ENCODE measurements around the gene LMTK2.

The LMTK2 gene

DNA sequence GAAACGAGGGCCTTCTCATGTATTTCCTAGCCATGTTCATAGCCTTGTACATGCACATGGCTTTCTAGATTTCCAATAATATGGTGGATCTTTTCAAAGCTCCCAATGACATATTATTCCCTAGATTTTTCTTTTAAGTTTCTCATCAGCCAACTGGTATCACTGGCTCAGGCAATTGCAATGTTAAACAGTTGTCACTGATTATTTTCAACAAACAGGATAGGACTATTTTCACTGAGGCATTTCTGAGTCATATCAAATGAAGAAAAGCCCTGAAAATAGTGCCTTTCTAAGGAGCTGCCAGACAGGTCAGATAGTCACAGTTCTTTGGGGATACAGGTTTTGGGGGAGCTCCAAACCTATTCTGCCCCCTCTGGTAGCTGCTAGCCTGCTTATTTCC lies 4.5 kb upstream of the LMTK2 start:
- no peak overlapping the region for H3K27ac ChIP-seq
- no peak for TF ChIP-seq ZFX (IDR thresholded peaks at IDR 0.05)

DNA sequence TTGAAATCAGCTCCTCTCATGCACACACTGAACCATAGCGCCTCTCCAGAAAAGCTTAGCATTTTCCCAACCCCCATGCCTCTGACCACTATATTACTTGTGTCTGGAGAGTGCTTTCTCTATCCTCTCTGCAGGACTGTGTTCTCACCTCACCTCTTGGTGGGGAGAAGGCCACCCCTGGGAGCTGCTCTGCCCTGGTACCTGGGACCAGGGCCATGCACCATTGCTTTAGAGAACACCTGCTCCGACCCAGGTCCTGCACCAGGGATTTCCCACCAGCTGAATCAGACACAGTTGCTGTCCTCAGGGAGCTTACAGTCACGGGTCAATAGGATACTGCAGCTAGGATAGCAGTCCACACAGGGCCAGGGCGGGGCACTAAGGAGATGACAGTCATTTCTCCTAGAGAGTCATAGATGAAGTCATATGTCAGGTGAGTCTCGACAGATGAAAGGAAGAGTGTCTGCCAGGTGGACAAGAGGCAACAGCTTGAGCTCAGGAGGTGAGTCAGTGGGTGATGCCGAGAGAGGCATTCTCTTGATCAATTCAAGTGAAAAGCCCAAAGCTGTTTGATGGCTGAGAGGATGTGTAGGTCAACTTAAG lies 619 bp upstream of the LMTK2 start:
- no peak for TF ChIP-seq ZFX (IDR thresholded peaks at IDR 0.05)
- TF ChIP-seq, protein P1, sequence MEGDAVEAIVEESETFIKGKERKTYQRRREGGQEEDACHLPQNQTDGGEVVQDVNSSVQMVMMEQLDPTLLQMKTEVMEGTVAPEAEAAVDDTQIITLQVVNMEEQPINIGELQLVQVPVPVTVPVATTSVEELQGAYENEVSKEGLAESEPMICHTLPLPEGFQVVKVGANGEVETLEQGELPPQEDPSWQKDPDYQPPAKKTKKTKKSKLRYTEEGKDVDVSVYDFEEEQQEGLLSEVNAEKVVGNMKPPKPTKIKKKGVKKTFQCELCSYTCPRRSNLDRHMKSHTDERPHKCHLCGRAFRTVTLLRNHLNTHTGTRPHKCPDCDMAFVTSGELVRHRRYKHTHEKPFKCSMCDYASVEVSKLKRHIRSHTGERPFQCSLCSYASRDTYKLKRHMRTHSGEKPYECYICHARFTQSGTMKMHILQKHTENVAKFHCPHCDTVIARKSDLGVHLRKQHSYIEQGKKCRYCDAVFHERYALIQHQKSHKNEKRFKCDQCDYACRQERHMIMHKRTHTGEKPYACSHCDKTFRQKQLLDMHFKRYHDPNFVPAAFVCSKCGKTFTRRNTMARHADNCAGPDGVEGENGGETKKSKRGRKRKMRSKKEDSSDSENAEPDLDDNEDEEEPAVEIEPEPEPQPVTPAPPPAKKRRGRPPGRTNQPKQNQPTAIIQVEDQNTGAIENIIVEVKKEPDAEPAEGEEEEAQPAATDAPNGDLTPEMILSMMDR (conservative IDR thresholded peaks at IDR 0.05): 0 out of 2 replicates have a peak, but pooled peaks have one; percentile 63
- H3K27ac ChIP-seq: no peak overlapping the region

DNA sequence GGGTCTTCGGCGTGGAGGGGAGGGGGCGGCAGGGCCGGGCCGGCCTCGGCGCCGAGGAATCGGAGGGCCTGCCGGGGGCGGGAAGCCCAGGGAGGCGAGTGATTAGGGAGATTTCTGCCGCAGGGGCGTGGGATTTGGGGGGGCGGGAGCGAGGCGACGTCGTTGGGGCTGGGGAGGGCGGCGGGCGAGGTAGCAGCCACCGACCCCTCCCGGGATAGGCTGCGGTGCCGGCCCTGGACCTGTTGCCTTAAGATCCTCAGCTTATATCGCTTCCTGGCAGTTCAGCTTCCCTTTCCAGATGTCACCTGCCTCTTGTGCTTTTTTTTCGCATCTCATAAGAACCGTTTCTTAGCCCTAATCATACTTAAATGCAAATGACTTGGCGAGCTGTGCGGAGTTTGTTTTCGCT lies 655 bp downstream of the LMTK2 start:
- H3K27ac ChIP-seq: peak overlapping the region; percentile 76
- no peak for TF ChIP-seq ZFX (IDR thresholded peaks at IDR 0.05)
- TF ChIP-seq, protein P1 (conservative IDR thresholded peaks at IDR 0.05): no peak

DNA sequence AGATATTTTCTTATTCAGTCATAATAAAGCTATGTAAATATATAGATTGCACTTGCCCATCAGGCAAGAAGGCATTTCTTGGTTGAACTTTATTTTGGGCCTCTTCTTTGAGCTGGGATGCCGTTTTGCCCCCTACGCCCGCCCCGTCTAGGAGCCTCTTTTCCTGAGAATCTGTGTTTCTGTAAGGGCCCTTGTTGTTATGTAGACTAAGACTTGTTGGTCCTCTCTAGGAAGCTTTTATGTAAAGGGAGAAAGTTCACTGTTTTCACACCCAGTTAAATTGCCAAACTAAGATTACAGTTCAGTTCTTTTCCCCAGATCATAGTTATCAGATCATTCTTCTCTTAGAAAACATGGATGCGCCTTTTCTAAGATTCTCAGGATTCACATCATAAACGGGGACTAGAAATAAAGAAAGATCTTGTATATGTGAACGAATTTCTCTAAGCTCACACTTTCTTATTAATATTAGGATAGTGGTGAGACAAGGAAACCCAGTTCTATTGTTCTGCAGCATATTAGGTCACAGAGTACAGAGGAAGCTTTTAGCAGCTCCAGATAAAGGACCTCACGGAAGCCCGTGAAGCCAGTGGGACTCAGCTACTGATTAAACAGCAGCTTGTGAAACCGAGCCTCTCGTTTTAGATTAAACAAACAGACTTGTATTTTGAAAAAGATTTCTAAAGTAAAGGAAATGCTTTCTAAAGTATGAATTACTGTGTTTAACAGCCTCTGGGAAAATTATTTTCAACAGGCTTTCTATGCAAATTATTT lies 3.8 kb downstream of the LMTK2 start:
- H3K27ac ChIP-seq: no peak overlapping the region

DNA sequence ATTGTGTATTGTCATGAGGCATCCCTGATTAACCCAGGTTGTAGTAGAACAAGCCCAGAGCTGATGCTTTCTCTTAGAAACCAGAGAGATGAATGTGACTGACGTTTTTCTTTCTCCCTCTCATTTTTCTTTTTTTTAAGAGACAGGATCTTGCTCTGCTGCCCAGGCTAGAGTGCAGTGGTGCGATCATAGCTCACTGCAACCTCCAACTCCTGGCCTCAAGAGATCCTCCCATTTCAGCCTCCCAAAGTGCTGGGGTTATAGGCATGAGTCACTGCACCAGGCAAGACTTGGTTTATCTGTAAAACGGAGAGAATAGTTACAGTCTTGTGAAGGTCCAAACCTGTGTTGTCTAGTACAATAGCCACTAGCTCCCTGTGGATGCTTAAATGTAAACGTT lies 5.4 kb downstream of the LMTK2 start:
- H3K27ac ChIP-seq: no peak overlapping the region
- TF ChIP-seq, protein P1 (conservative IDR thresholded peaks at IDR 0.05): no peak
- no peak for TF ChIP-seq ZFX (IDR thresholded peaks at IDR 0.05)

More for the DNA sequence above, 3.8 kb downstream of the LMTK2 start:
- TF ChIP-seq, protein P1 (conservative IDR thresholded peaks at IDR 0.05): no peak
- TF ChIP-seq ZFX (IDR thresholded peaks at IDR 0.05): no peak

DNA sequence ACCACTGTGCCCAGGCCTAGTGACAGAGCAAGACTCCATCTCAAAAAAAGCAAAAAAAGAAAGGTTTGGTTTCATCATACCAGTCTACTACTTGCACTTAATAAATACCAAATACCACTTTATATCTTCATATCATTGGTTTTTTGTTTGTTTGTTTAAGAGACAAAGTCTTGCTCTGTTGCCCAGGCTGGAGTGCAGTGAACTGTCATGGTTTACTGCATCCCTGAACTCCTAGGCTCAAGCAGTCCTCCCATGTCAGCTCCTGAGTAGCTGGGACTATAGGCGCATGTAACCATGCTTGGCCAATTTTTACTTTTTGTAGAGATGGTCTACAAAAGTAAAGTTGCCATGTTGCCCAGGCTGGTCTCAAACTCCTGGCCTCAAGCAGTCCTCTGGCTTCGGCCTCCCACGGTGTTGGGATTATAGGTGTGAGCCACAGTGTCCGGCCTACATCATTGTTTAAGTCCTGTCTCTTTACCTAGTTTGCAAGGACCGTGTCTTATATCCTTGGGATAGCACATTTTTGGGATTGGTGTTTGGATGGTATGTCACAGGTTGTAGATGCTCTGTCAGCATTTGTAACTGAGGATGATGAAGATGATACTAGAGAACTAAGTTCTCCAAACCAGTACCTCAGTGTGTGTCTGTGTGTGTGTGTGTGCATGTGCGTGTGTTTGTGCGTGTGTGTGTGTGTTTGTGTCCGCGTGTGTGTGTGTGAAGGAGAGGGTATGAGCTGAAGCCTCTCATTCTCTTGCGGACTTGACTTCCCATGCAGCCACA lies 9.3 kb downstream of the LMTK2 start:
- TF ChIP-seq ZFX (IDR thresholded peaks at IDR 0.05): no peak
- TF ChIP-seq, protein P1 (conservative IDR thresholded peaks at IDR 0.05): no peak
- H3K27ac ChIP-seq: no peak overlapping the region

DNA sequence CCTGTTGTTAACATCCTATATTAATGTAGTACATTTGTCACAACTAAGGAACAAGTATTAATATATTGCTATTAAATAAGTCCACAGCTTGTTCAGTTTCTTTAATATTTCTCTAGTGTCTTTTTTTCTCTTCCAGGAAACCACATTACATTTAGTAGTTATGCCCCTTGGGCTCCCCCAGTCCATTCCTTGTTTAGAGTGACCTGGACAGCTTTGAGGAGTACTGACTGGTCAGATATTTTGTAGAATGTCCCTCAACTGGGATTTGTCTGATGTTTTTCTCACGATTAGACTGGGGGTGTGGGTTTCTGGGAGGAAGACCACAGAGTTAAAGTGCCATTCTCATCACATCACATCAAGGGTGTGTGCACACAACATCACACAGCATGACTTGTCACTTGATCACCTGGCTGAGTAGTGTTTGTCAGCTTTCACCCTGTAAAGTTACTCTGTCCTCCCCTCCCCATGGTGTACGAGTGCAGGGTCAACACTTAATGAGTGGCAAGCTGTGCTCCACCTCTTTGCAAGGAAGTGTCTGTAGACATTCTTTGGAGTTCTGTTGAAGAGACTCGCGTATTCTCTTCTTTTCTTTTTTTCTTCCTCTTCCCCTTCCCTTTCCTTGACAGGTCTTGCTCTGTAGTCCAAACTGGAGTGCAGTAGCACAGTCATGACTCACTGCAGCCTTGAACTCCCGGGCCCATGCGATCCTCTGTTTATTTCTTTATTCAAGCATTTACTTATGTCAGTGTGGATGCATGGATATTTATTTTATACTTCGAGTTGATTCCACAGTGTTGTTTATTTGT lies 10.2 kb downstream of the LMTK2 start:
- TF ChIP-seq ZFX (IDR thresholded peaks at IDR 0.05): no peak
- TF ChIP-seq, protein P1 (conservative IDR thresholded peaks at IDR 0.05): no peak
- no peak overlapping the region for H3K27ac ChIP-seq

All from C4-2B (cell line).